SK-N-SH (cell line): ENCODE results near the gene HHATL. TPM values are rescaled to one million over a fixed set of nuclear protein-coding genes. Genes with fewer than 3 reads are reported as not detected.

ENCODE experiments used
- CTCF ChIA-PET: fragments of 300-600, 350-600 bp; formaldehyde crosslinking; extraction: SDS; loops from one replicate; lab custom pipeline; 2021; lab: Yijun Ruan, JAX
- POLR2A ChIA-PET: fragments of 350-600 bp; sonication (Branson Sonifier 250); formaldehyde crosslinking; extraction: SDS; loops from one replicate; lab custom pipeline; 2020; ENCODE audit warnings: antibody characterized with exemption, inconsistent platforms; lab: Yijun Ruan, JAX
- DNase-seq: peaks from one replicate; pipeline ENCODE4 v3.0.0; 2012
- H2AFZ ChIP-seq: fragments of 200-600 bp; sonication (generic); 2 replicates; pipeline ENCODE4 v1.8.1; 2016; ENCODE audit warnings: antibody characterized with exemption, mild to moderate bottlenecking, low read depth
- H3F3A ChIP-seq: fragments of 200-600 bp; sonication (generic); replicated peaks from 2 replicates; pipeline ENCODE3; 2016; ENCODE audit warnings: antibody characterized with exemption, mild to moderate bottlenecking; ENCODE audit not compliant: insufficient read depth
- H3K27ac ChIP-seq, 2 experiments: fragments of 200-500 bp in 1 of 2; fragments of 200-600 bp in 1 of 2; sonication (Bioruptor generic) in 1 of 2; sonication (generic), shearing (Covaris generic) in 1 of 2; 2 replicates each; pipeline versions ENCODE4 v1.5.1 to v1.6.1; 2014 to 2016; ENCODE audit warnings: low read depth in 2 of 2, inconsistent platforms in 1 of 2, low read length in 1 of 2, mild to moderate bottlenecking in 1 of 2, mixed read lengths in 1 of 2
- H3K27me3 ChIP-seq: fragments of 200-600 bp; sonication (generic), shearing (Covaris generic); 2 replicates; pipeline ENCODE4 v1.6.1; 2016; ENCODE audit warnings: mixed run types; ENCODE audit not compliant: insufficient read depth
- H3K36me3 ChIP-seq, 2 experiments: fragments of 200-500 bp in 1 of 2; fragments of 200-600 bp in 1 of 2; sonication (Bioruptor generic) in 1 of 2; sonication (generic) in 1 of 2; replicated peaks in 1 of 2; 2 replicates each; pipeline versions ENCODE3 to v1.5.1; 2014 to 2016; ENCODE audit warnings: low read length in 1 of 2, mild to moderate bottlenecking in 1 of 2; ENCODE audit not compliant: insufficient read depth in 2 of 2, control insufficient read depth in 1 of 2
- H3K4me1 ChIP-seq, 2 experiments: fragments of 200-500 bp in 1 of 2; fragments of 200-600 bp in 1 of 2; sonication (Bioruptor generic) in 1 of 2; sonication (generic), shearing (Covaris generic) in 1 of 2; 2 replicates each; pipeline versions ENCODE4 v1.5.1 to v1.6.1; 2014 to 2016; ENCODE audit warnings: low read depth in 1 of 2, low read length in 1 of 2, mixed run types in 1 of 2; ENCODE audit not compliant: insufficient read depth in 2 of 2, control insufficient read depth in 1 of 2
- H3K4me2 ChIP-seq: fragments of 200-600 bp; sonication (generic), shearing (Covaris generic); 2 replicates; pipeline ENCODE4 v1.6.1; 2017; ENCODE audit warnings: mixed run types
- H3K4me3 ChIP-seq, 2 experiments: fragments of 200-500 bp in 1 of 2; fragments of 200-600 bp in 1 of 2; sonication (Bioruptor generic) in 1 of 2; sonication (generic), shearing (Covaris generic) in 1 of 2; 2 replicates each; pipeline versions ENCODE4 v1.5.1 to v1.8.1; 2014 to 2016; ENCODE audit warnings: low read depth in 2 of 2, inconsistent platforms in 1 of 2, low read length in 1 of 2, mild to moderate bottlenecking in 1 of 2, mixed read lengths in 1 of 2, moderate library complexity in 1 of 2
- H3K79me2 ChIP-seq: fragments of 200-600 bp; sonication (generic); 2 replicates; pipeline ENCODE4 v1.8.1; 2017; ENCODE audit warnings: mild to moderate bottlenecking; ENCODE audit not compliant: insufficient read depth
- H3K9ac ChIP-seq: fragments of 200-600 bp; sonication (generic); 2 replicates; pipeline ENCODE4 v1.6.1; 2017; ENCODE audit warnings: mixed run types
- H3K9me2 ChIP-seq: fragments of 200-600 bp; sonication (generic); 2 replicates; pipeline ENCODE4 v1.6.1; 2017; ENCODE audit warnings: mixed run types
- H3K9me3 ChIP-seq: fragments of 200-600 bp; sonication (generic); 2 replicates; pipeline ENCODE4 v1.6.1; 2017; ENCODE audit warnings: mixed run types, mild to moderate bottlenecking, moderate library complexity
- H4K20me1 ChIP-seq: fragments of 200-600 bp; sonication (generic); 2 replicates; pipeline ENCODE4 v1.6.1; 2017; ENCODE audit warnings: mild to moderate bottlenecking, mixed run types; ENCODE audit not compliant: insufficient read depth
- CHD2 ChIP-seq: fragments of 150-350 bp; IDR thresholded peaks from 2 replicates; pipeline ENCODE4 v1.6.1; 2018; ENCODE audit warnings: low read length; ENCODE audit not compliant: partially characterized antibody
- CTCF ChIP-seq: fragments of 200-600 bp; sonication (generic); IDR thresholded peaks from 2 replicates; pipeline ENCODE4 v1.6.1; 2017; ENCODE audit warnings: antibody characterized with exemption, mild to moderate bottlenecking, moderate library complexity
- ELF1 ChIP-seq: IDR thresholded peaks from 2 replicates; pipeline ENCODE4 v1.4.0; 2012
- EZH2phosphoT487 ChIP-seq: fragments of 200-600 bp; sonication (generic); IDR thresholded peaks from 2 replicates; pipeline ENCODE4 v1.6.1; 2017; ENCODE audit warnings: low read depth, mixed run types, mild to moderate bottlenecking, antibody characterized with exemption, moderate library complexity, borderline replicate concordance
- FOSL2 ChIP-seq: IDR thresholded peaks from 2 replicates; pipeline ENCODE4 v1.4.0; 2012; ENCODE audit warnings: low read depth, mild to moderate bottlenecking, moderate library complexity, borderline replicate concordance
- IRF3 ChIP-seq: fragments of 150-350 bp; IDR thresholded peaks from 2 replicates; pipeline ENCODE4 v1.6.1; 2016; ENCODE audit warnings: mild to moderate bottlenecking, low read depth, low read length
- MXI1 ChIP-seq: IDR thresholded peaks from 2 replicates; pipeline ENCODE4 v1.6.1; 2012; ENCODE audit warnings: mild to moderate bottlenecking, low read depth, low read length, improper control_type of control experiment
- NRF1 ChIP-seq: IDR thresholded peaks from 2 replicates; pipeline ENCODE4 v1.6.1; 2012; ENCODE audit warnings: low read depth, mild to moderate bottlenecking, low read length
- PBX3 ChIP-seq: IDR thresholded peaks from 2 replicates; pipeline ENCODE4; 2012
- RCOR1 ChIP-seq: fragments of 150-350 bp; IDR thresholded peaks from 2 replicates; pipeline ENCODE4 v1.6.1; 2017; ENCODE audit warnings: antibody characterized with exemption, low read length
- RFX5 ChIP-seq: IDR thresholded peaks from 2 replicates; pipeline ENCODE4 v1.6.1; 2012; ENCODE audit warnings: mild to moderate bottlenecking, improper control_type of control experiment, low read length
- SIN3A ChIP-seq: IDR thresholded peaks from 2 replicates; pipeline ENCODE4 v1.6.1; 2012; ENCODE audit warnings: low read depth, mild to moderate bottlenecking, low read length, moderate library complexity, borderline replicate concordance
- SMC3 ChIP-seq: IDR thresholded peaks from 2 replicates; pipeline ENCODE4 v1.6.1; 2012; ENCODE audit warnings: low read depth, low read length, improper control_type of control experiment
- TAF1 ChIP-seq: IDR thresholded peaks from 2 replicates; pipeline ENCODE4 v1.6.1; 2012; ENCODE audit warnings: low read depth, mild to moderate bottlenecking, low read length, moderate library complexity, borderline replicate concordance
- TEAD4 ChIP-seq: IDR thresholded peaks from 2 replicates; pipeline ENCODE4 v1.4.0; 2012; ENCODE audit warnings: mild to moderate bottlenecking, borderline replicate concordance; ENCODE audit not compliant: insufficient read depth
- USF1 ChIP-seq: IDR thresholded peaks from 2 replicates; pipeline ENCODE4 v1.4.0; 2012; ENCODE audit warnings: low read depth, borderline replicate concordance
- USF2 ChIP-seq: fragments of 150-350 bp; IDR thresholded peaks from 2 replicates; pipeline ENCODE4 v1.6.1; 2017; ENCODE audit warnings: antibody characterized with exemption, low read length, low read depth, borderline replicate concordance
- YY1 ChIP-seq: IDR thresholded peaks from 2 replicates; pipeline ENCODE4 v1.4.0; 2012; ENCODE audit warnings: low read depth, mild to moderate bottlenecking
- WGBS: methylation state at CpG from one replicate; pipeline ENCODE4 v1.1.6; 2017; ENCODE audit warnings: low lambda C conversion rate; 5-methylcytosine and 5-hydroxymethylcytosine counted together
- polyA plus RNA-seq, 3 experiments: library from polyadenylated mRNA; depleted of rRNA; stranded (reverse); fragments of >200 nt; gene quantifications; 2 replicates each; pipeline ENCODE4 v1.2.3, GENCODE V29; 2012

HHATL gene
- polyA plus RNA-seq, 1 of the 3 experiments (the other 2 are of a cell fraction) = not detected

GRCh38 chr3:42653303-42653559 lies 49.4 kb downstream of the HHATL start:
- TF ChIP-seq RFX5 (no peak), IRF3 (no peak), TEAD4 (no peak), SIN3A (no peak)
- Histone ChIP-seq H3K36me3 (peaks cover 7 to 16% of the 10 kb centered on the region in 2 experiments), H3K9ac (peak overlapping the region; percentile 85; the same call in 1 of the 2 replicates), H3K4me3 (peak overlapping the region; percentile 79 to 91), H3K4me2 (peak overlapping the region; percentile 79), H3K4me1 (peaks cover 24 to 42% of the 10 kb centered on the region in 2 experiments), H3K79me2 (peaks cover 57% of the 10 kb centered on the region), H4K20me1 (peaks cover 8% of the 10 kb centered on the region; the same call in 1 of the 2 replicates), H3F3A (peaks cover 27% of the 10 kb centered on the region), H3K27me3 (no peaks in the 10 kb centered on the region), H3K9me2 (no peaks in the 10 kb centered on the region), H2AFZ (no peak overlapping the region), H3K27ac (peak overlapping the region; percentile 83 to 84), H3K9me3 (no peaks in the 10 kb centered on the region)
- POLR2A ChIA-PET = interaction anchor here (1.5 kb wide), 1 partner anchor 53 kb away, joined by 3 read pairs; the partner anchor contains the start of gene NKTR
- no peak for DNase-seq
- CTCF ChIA-PET = interaction anchor here (0.7 to 2.7 kb wide), 4 partner anchors 16 to 178 kb away, joined by 3 to 12 read pairs (median 5); no protein-coding TSS in a partner anchor
- 67% methylated on average over 2 of the region's 3 CpGs for WGBS

- CTCF ChIA-PET = interaction anchor here (0.7 to 2.7 kb wide), 7 partner anchors 16 to 179 kb away, joined by 3 to 12 read pairs (median 4); partner anchors contain the start of gene SEC22C
- peak overlapping the region; percentile 79 for H3K4me2 ChIP-seq
- peak overlapping the region; percentile 85; the same call in 1 of the 2 replicates for H3K9ac ChIP-seq
- no peaks in the 10 kb centered on the region for H3K27me3 ChIP-seq
- peak overlapping the region; percentile 79 to 91 for H3K4me3 ChIP-seq
- H3F3A ChIP-seq = peaks cover 31% of the 10 kb centered on the region
- H3K36me3 ChIP-seq = peaks cover 9 to 18% of the 10 kb centered on the region in 2 experiments
- H2AFZ ChIP-seq = peak overlapping the region; percentile 56; the same call in 1 of the 2 replicates
- 22% methylated on average over 4 of the region's 7 CpGs for WGBS
- POLR2A ChIA-PET = interaction anchor here (1.5 kb wide), 1 partner anchor 52 kb away, joined by 3 read pairs; the partner anchor contains the start of gene NKTR
- peaks cover 60% of the 10 kb centered on the region for H3K79me2 ChIP-seq
- H3K4me1 ChIP-seq = peaks cover 24 to 42% of the 10 kb centered on the region in 2 experiments
- DNase-seq = peak; percentile 27
- H4K20me1 ChIP-seq = peaks cover 8% of the 10 kb centered on the region; the same call in 1 of the 2 replicates
- H3K27ac ChIP-seq = peak overlapping the region; percentile 83 to 84
- H3K9me2 ChIP-seq = no peaks in the 10 kb centered on the region
- H3K9me3 ChIP-seq = no peaks in the 10 kb centered on the region
- TF ChIP-seq CTCF (no peak), MXI1 (no peak), RCOR1 (no peak), TAF1 (peak; percentile 67; the same call in 1 of the 2 replicates), FOSL2 (peak; percentile 77; the same call in 1 of the 2 replicates), EZH2phosphoT487 (no peak), USF2 (no peak), YY1 (no peak), IRF3 (no peak), USF1 (no peak), NRF1 (no peak), PBX3 (no peak), SMC3 (no peak), CHD2 (no peak), ELF1 (peak; percentile 87)
Measured at GRCh38 chr3:42652611-42653302, 49.8 kb downstream of the HHATL start.
